CD8-positive, alpha-beta memory T cell (primary cell): ENCODE data around the gene FYB1. TPM values are rescaled to one million over a fixed set of nuclear protein-coding genes. Genes with fewer than 3 reads are reported as not detected.
A peak's percentile ranks its signal among the peaks of the same experiment; 100 is the strongest.
"Not testable (repeated sequence)": the region's sequence is repeated elsewhere in the genome, so short reads cannot be mapped to it uniquely, and the experiment has no call there.

Experiments
- CTCF ChIA-PET: fragments of 350-600 bp; sonication (Branson Sonifier 250); formaldehyde crosslinking; loops from one replicate; lab custom pipeline; 2021; ENCODE audit warnings: antibody characterized with exemption; lab: Charles Lee
- POLR2A ChIA-PET: fragments of 350-600 bp; sonication (Branson Sonifier 250); formaldehyde crosslinking; loops from one replicate; lab custom pipeline; 2021; ENCODE audit warnings: antibody characterized with exemption; lab: Charles Lee
- DNase-seq, 5 donors: peaks; one replicate each; pipeline versions ENCODE4 v3.0.0 to v3.0.0-alpha.2; 2020 to 2022; ENCODE audit warnings: mixed read lengths in 1 of 5
- H3K27ac ChIP-seq: one replicate; pipeline ENCODE4 v1.7.0; 2013; ENCODE audit warnings: low read depth, mild to moderate bottlenecking, low read length, moderate library complexity
- H3K27me3 ChIP-seq: 2 replicates; pipeline ENCODE4 v1.7.0; 2013; ENCODE audit warnings: low read length, mild to moderate bottlenecking; ENCODE audit not compliant: insufficient read depth, poor library complexity, severe bottlenecking
- H3K36me3 ChIP-seq: 2 replicates; pipeline ENCODE4 v1.7.0; 2013; ENCODE audit warnings: mild to moderate bottlenecking, low read length, moderate library complexity; ENCODE audit not compliant: insufficient read depth
- H3K4me1 ChIP-seq: 2 replicates; pipeline ENCODE4 v1.7.0; 2013; ENCODE audit warnings: mild to moderate bottlenecking, low read length, moderate library complexity; ENCODE audit not compliant: insufficient read depth
- H3K4me3 ChIP-seq: 2 replicates; pipeline ENCODE4 v1.7.0; 2013; ENCODE audit warnings: mild to moderate bottlenecking, low read length
- H3K9me3 ChIP-seq: 2 replicates; pipeline ENCODE4 v1.7.0; 2013; ENCODE audit warnings: mild to moderate bottlenecking, low read length
- H3K27ac Mint-ChIP-seq, 8 donors: one replicate each; pipeline ENCODE4 v1.8.0; 2020 to 2021; ENCODE audit warnings: mixed read lengths in 8 of 8, mild to moderate bottlenecking in 6 of 8, inconsistent platforms in 3 of 8, moderate library complexity in 3 of 8
- H3K27me3 Mint-ChIP-seq, 2 donors: one replicate each; pipeline ENCODE4 v1.8.0; 2020 to 2021; ENCODE audit warnings: mixed read lengths in 2 of 2, mild to moderate bottlenecking in 1 of 2, moderate library complexity in 1 of 2
- H3K36me3 Mint-ChIP-seq, 3 donors: one replicate each; pipeline ENCODE4 v1.8.0; 2020 to 2021; ENCODE audit warnings: mixed read lengths in 3 of 3, inconsistent platforms in 1 of 3, mild to moderate bottlenecking in 1 of 3
- H3K4me1 Mint-ChIP-seq, 3 donors: one replicate each; pipeline ENCODE4 v1.8.0; 2020 to 2021; ENCODE audit warnings: mixed read lengths in 3 of 3, inconsistent platforms in 1 of 3, mild to moderate bottlenecking in 1 of 3
- H3K4me3 Mint-ChIP-seq, 7 donors: one replicate each; pipeline ENCODE4 v1.8.0; 2020 to 2021; ENCODE audit warnings: mixed read lengths in 7 of 7, mild to moderate bottlenecking in 6 of 7, moderate library complexity in 4 of 7, inconsistent platforms in 2 of 7
- H3K9me3 Mint-ChIP-seq, 5 donors: one replicate each; pipeline ENCODE4 v1.8.0; 2020 to 2022; ENCODE audit warnings: mixed read lengths in 5 of 5, mild to moderate bottlenecking in 3 of 5, moderate library complexity in 2 of 5, inconsistent platforms in 1 of 5
- polyA plus RNA-seq: library from polyadenylated mRNA; unstranded; fragments of 300-500 nt; fragmentation: Illumina TruSeq; gene quantifications from one replicate; pipeline ENCODE4 v1.2.3, GENCODE V29; 2021
- total RNA-seq, 2 experiments: library from RNA; stranded (reverse); gene quantifications; one replicate each; pipeline ENCODE4 v1.2.3, GENCODE V29; 2021

Gene FYB1
- total and polyA plus RNA-seq, 3 experiments from 2014 or later, result 75.9 to 282 (median 84.2) TPM

DNA sequence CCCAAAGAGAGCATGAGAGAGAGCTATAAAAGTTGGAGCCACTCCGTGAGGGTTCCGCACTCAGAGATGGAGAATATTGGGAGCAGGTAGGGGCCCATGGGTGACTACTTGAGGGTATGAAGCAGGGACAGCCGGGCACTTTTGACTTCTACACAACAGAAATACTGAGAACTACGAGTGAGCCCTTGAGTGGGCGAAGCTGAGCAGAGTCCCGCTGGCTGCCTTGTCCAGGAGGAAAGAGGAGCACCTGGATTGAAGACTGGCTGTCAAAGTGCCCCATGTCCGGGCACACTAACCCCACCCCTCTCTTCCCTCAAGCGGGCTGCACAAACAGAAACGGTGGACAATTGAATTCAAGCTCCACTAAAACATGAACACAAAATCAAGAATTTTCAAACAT is 33.6 kb downstream of the FYB1 start:
- Histone ChIP-seq H3K4me3 (peak overlapping the region; percentile 51), H3K36me3 (peaks cover 4% of the 10 kb centered on the region), H3K4me1 (peaks cover 94% of the 10 kb centered on the region), H3K27ac (peak overlapping the region; percentile 27), H3K9me3 (no peaks in the 10 kb centered on the region), H3K27me3 (no peaks in the 10 kb centered on the region)
- ChIA-PET CTCF (interaction anchor here (1.7 to 19.0 kb wide), 6 partner anchors 10 to 98 kb away, joined by 5 to 263 read pairs (median 26); no protein-coding TSS in a partner anchor), POLR2A (interaction anchor here (0.8 to 2.6 kb wide), 6 partner anchors 8 to 26 kb away, joined by 3 to 7 read pairs (median 5); no protein-coding TSS in a partner anchor)
- no peaks in the 10 kb centered on the region for H3K9me3 Mint-ChIP-seq
- no peaks in the 10 kb centered on the region for H3K27me3 Mint-ChIP-seq
- H3K4me3 Mint-ChIP-seq, result peak overlapping the region; percentile 68 to 89 (median 81)
- peaks cover 86 to 98% (median 96%) of the 10 kb centered on the region in 3 donors for H3K4me1 Mint-ChIP-seq
- H3K27ac Mint-ChIP-seq, result peak overlapping the region; percentile 87 to 98 (median 94)
- H3K36me3 Mint-ChIP-seq, result peaks cover 0 to 34% (median 19%) of the 10 kb centered on the region in 3 donors
- DNase-seq, result no peak

DNA sequence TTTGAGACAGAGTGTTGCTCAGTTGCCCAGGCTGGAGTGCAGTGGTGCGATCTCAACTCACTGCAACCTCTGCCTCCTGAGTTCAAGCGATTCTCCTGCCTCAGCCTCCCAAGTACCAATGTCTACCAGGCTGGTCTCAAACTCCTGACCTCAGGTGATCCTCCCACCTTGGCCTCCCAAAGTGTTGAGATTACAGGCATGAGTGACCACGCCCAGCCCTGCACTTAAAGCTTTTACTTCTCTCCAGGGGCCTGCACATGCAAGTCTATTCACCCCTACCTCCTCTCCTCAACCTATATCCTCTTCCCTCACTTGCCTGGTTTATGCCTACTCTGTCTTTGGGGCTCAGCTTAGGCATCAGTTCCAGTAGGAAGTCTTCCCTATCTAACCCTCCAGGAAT is 39.8 kb downstream of the FYB1 start:
- peaks cover 87 to 98% (median 95%) of the 10 kb centered on the region in 3 donors for H3K4me1 Mint-ChIP-seq
- not testable (repeated sequence) for H3K36me3 ChIP-seq, H3K27me3 Mint-ChIP-seq, DNase-seq, H3K9me3 ChIP-seq, H3K9me3 Mint-ChIP-seq, H3K27me3 ChIP-seq, H3K27ac ChIP-seq
- H3K4me3 Mint-ChIP-seq, result peak overlapping the region; percentile 60 to 84 (median 74)
- POLR2A ChIA-PET, result interaction anchor here (0.7 to 9.9 kb wide), 4 partner anchors 12 to 95 kb away, joined by 3 to 135 read pairs (median 12); no protein-coding TSS in a partner anchor
- H3K36me3 Mint-ChIP-seq, result peaks cover 0 to 43% (median 27%) of the 10 kb centered on the region in 3 donors
- peak overlapping the region; percentile 77 to 97 (median 93) for H3K27ac Mint-ChIP-seq
- H3K4me3 ChIP-seq, result peak overlapping the region; percentile 31
- CTCF ChIA-PET, result interaction anchor here (1.0 to 17.8 kb wide), 11 partner anchors 14 to 368 kb away, joined by 3 to 263 read pairs (median 5); no protein-coding TSS in a partner anchor
- peaks cover 96% of the 10 kb centered on the region for H3K4me1 ChIP-seq

DNA sequence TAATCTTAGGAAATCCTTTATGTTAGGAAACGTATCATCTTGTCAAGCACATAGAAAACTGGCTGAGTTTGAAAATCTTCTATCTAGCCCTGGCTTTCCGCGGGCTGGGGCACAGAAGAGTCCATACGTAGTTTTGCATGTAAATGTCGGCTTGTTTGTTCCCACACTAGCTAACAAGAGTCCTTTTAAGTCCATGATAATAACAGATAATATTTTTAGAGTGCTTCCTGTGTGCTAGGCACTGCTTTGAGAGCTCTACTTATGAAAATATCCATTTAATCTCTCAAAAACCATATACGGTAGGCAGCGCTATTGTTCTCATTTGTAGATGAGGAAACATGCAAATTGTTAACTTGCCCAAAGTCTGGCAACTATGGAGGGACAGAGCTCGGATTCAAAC is 40.5 kb downstream of the FYB1 start:
- Mint-ChIP-seq H3K4me3 (peak overlapping the region; percentile 60 to 84 (median 74)), H3K9me3 (no peaks in the 10 kb centered on the region), H3K4me1 (peaks cover 93 to 100% (median 99%) of the 10 kb centered on the region in 3 donors), H3K36me3 (peaks cover under 1 to 46% (median 31%) of the 10 kb centered on the region in 3 donors), H3K27me3 (no peaks in the 10 kb centered on the region), H3K27ac (peak overlapping the region; percentile 77 to 97 (median 93))
- H3K36me3 ChIP-seq, result peaks cover 4% of the 10 kb centered on the region
- H3K4me3 ChIP-seq, result peak overlapping the region; percentile 5
- no peaks in the 10 kb centered on the region for H3K9me3 ChIP-seq
- POLR2A ChIA-PET, result interaction anchor here (0.6 to 9.9 kb wide), 7 partner anchors 13 to 95 kb away, joined by 3 to 135 read pairs (median 4); no protein-coding TSS in a partner anchor
- no peaks in the 10 kb centered on the region for H3K27me3 ChIP-seq
- DNase-seq, result peak in 3 of 5 donors; percentile 52 to 74 (median 61)
- CTCF ChIA-PET, result interaction anchor here (0.7 to 17.8 kb wide), 13 partner anchors 9 to 369 kb away, joined by 3 to 263 read pairs (median 4); no protein-coding TSS in a partner anchor
- H3K4me1 ChIP-seq, result peaks cover 96% of the 10 kb centered on the region
- H3K27ac ChIP-seq, result no peak overlapping the region

DNA sequence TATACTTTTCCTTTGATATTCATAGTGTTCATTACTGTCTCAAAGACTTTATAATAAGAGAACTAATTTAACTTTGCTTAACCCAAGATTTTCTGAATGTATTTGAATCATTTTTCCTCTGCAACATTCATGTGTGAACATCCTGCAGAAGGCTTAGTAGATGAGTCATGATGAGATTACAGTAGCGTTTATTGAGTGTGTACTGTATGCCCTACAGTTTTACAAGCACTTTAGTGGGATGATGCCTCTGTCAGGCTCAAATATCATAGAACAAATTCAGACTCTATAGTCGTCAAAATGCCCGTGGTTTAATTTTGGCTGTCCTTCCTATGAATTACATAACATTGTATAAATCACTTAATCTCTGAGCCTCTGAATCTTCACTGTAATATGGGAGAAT is 41.2 kb downstream of the FYB1 start:
- no peaks in the 10 kb centered on the region for H3K9me3 Mint-ChIP-seq
- H3K27ac Mint-ChIP-seq, result peak overlapping the region; percentile 77 to 97 (median 93)
- DNase-seq, result no peak
- H3K27me3 Mint-ChIP-seq, result no peaks in the 10 kb centered on the region
- H3K9me3 ChIP-seq, result no peaks in the 10 kb centered on the region
- peak overlapping the region; percentile 60 to 84 (median 74) for H3K4me3 Mint-ChIP-seq
- H3K4me1 ChIP-seq, result peaks cover 96% of the 10 kb centered on the region
- H3K36me3 ChIP-seq, result peaks cover 10% of the 10 kb centered on the region
- ChIA-PET POLR2A (interaction anchor here (0.7 to 9.9 kb wide), 6 partner anchors 13 to 39 kb away, joined by 3 to 135 read pairs (median 12); no protein-coding TSS in a partner anchor), CTCF (interaction anchor here (0.7 to 17.8 kb wide), 12 partner anchors 8 to 369 kb away, joined by 3 to 263 read pairs (median 4); no protein-coding TSS in a partner anchor)
- H3K27ac ChIP-seq, result peak overlapping the region; percentile 2
- peaks cover 94 to 100% (median 99%) of the 10 kb centered on the region in 3 donors for H3K4me1 Mint-ChIP-seq
- H3K4me3 ChIP-seq, result peak overlapping the region; percentile 61
- H3K36me3 Mint-ChIP-seq, result peaks cover 8 to 48% (median 34%) of the 10 kb centered on the region in 3 donors
- no peaks in the 10 kb centered on the region for H3K27me3 ChIP-seq

DNA sequence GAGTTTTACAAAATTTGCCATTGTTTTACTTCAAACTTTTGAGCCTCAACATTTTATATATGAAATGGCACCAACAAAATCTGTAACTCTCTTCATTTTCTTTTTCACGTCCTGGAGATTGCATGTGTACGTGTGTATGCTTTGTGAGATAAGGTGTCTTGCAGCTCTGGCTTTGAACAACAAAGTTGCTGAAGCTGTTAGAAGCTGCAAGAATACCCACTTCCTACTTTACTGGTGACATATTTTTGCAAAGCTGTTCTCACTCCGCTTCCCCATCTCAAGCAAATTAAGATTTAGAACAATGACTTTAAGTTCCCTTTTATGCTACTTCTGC is 41.8 kb downstream of the FYB1 start:
- H3K27me3 ChIP-seq, result no peaks in the 10 kb centered on the region
- Mint-ChIP-seq H3K36me3 (peaks cover 13 to 51% (median 35%) of the 10 kb centered on the region in 3 donors), H3K4me1 (peaks cover 96 to 100% (median 99%) of the 10 kb centered on the region in 3 donors), H3K27ac (peak overlapping the region; percentile 77 to 97 (median 93)), H3K4me3 (peak overlapping the region; percentile 60 to 84 (median 74)), H3K9me3 (peaks cover 0 to 5% (median 0%) of the 10 kb centered on the region in 5 donors), H3K27me3 (no peaks in the 10 kb centered on the region)
- H3K4me3 ChIP-seq, result peak overlapping the region; percentile 61
- DNase-seq, result peak in 3 of 5 donors; percentile 57 to 78 (median 70)
- CTCF ChIA-PET, result interaction anchor here (1.2 to 17.8 kb wide), 6 partner anchors 9 to 40 kb away, joined by 3 to 263 read pairs (median 23); no protein-coding TSS in a partner anchor
- POLR2A ChIA-PET, result interaction anchor here (0.7 to 9.9 kb wide), 8 partner anchors 8 to 39 kb away, joined by 3 to 135 read pairs (median 6); no protein-coding TSS in a partner anchor
- no peaks in the 10 kb centered on the region for H3K9me3 ChIP-seq
- peaks cover 96% of the 10 kb centered on the region for H3K4me1 ChIP-seq
- H3K36me3 ChIP-seq, result peaks cover 16% of the 10 kb centered on the region
- H3K27ac ChIP-seq, result peak overlapping the region; percentile 68

DNA sequence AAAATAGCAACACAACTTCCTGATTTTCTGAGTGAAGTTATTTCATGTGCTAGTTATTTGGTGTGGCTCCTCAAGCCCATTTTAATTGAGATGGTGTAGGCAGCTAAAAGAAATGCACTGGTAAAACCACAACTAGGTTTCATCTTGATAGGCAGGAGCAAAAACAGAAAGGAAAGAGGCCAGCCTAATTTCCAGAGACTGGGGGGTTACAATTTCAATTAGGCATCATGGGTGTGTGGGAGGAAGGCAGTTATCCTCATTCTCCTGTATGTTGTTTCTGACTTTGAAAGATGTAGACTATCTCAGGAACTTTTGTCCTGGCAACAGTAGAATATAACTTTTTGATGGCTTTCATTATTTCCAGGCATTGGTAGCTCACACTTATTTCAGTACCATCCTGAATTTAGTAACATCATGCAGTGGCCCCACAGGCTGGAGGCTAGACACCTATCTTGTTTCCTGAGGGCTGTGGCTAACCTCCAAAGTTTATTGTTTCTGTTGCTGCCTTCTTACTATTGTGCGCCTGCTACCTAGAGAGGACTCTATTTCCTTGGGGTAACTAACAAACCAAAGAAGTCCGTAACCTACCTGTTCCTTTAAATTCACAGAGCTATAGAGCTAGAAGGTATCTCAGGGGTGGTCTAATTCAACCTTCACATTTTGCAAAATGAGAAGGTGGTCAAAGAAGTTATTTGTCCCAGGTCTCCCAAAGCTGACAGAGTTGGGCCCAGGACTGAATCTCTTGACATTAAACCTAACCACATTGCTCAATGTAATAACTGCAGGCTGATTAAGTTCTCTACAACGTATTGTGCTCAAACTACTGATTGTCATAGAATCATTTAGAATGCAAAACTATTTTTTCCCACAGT is 42.4 kb downstream of the FYB1 start:
- Mint-ChIP-seq H3K36me3 (peaks cover 15 to 51% (median 33%) of the 10 kb centered on the region in 3 donors), H3K27me3 (no peaks in the 10 kb centered on the region), H3K4me3 (peak overlapping the region; percentile 60 to 84 (median 74)), H3K27ac (peak overlapping the region; percentile 77 to 97 (median 93)), H3K9me3 (peaks cover 0 to 6% (median 0%) of the 10 kb centered on the region in 5 donors), H3K4me1 (peaks cover 92 to 97% (median 97%) of the 10 kb centered on the region in 3 donors)
- CTCF ChIA-PET, result interaction anchor here (1.2 to 17.8 kb wide), 6 partner anchors 8 to 41 kb away, joined by 3 to 263 read pairs (median 23); no protein-coding TSS in a partner anchor
- Histone ChIP-seq H3K36me3 (peaks cover 16% of the 10 kb centered on the region), H3K27ac (peak overlapping the region; percentile 68), H3K4me1 (peaks cover 96% of the 10 kb centered on the region), H3K27me3 (no peaks in the 10 kb centered on the region), H3K9me3 (no peaks in the 10 kb centered on the region), H3K4me3 (peak overlapping the region; percentile 61)
- DNase-seq, result peak in 4 of 5 donors; percentile 35 to 77 (median 74)
- POLR2A ChIA-PET, result interaction anchor here (0.7 to 9.9 kb wide), 9 partner anchors 8 to 40 kb away, joined by 3 to 135 read pairs (median 5); no protein-coding TSS in a partner anchor

DNA sequence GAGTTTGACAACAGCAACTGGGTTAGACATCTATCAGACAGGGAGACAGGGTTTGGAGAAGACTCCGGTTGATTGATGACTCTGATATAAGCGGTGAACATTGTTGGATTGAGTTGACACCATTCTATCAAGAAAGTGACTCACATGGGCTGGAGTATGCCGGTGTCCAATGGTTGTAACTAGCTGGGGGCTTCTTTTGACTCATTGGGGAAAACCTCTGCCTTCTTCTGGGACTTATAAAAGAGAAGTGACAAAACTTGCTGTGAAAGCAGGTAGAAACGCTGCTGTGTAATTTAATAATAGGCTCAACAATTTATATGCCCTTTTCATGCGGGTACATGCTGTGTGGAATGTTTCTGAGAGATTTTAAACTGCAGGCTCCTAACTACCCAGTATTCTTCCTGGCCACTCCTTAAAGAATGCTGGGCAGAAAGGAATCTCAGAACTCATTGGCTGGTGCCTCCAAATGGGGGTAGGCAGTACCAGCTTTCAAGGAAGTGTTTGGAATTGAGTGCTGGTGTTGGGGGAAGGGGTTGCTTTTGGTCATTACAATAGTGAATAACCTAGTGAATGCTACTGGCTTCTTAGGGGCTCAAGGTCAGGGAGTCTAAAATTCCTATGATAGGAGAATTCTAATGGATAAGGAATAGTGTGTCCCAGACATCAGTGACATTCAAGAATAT is 43.9 kb downstream of the FYB1 start:
- DNase-seq, result peak in 1 of 5 donors; percentile 52
- peak overlapping the region; percentile 16 for H3K4me3 ChIP-seq
- POLR2A ChIA-PET, result interaction anchor here (0.8 to 9.9 kb wide), 9 partner anchors 10 to 42 kb away, joined by 3 to 135 read pairs (median 3); no protein-coding TSS in a partner anchor

More for the DNA sequence above, 43.9 kb downstream of the FYB1 start:
- Mint-ChIP-seq H3K4me1 (peaks cover 92 to 98% (median 97%) of the 10 kb centered on the region in 3 donors), H3K36me3 (peaks cover 20 to 52% (median 33%) of the 10 kb centered on the region in 3 donors), H3K9me3 (peaks cover 0 to 6% (median 0%) of the 10 kb centered on the region in 5 donors), H3K4me3 (peak overlapping the region; percentile 42 to 84 (median 76)), H3K27me3 (no peaks in the 10 kb centered on the region), H3K27ac (peak overlapping the region; percentile 88 to 97 (median 96))
- no peaks in the 10 kb centered on the region for H3K9me3 ChIP-seq
- peak overlapping the region; percentile 8 for H3K27ac ChIP-seq
- H3K4me1 ChIP-seq, result peaks cover 96% of the 10 kb centered on the region
- CTCF ChIA-PET, result interaction anchor here (2.1 to 17.8 kb wide), 5 partner anchors 10 to 108 kb away, joined by 6 to 263 read pairs (median 18); no protein-coding TSS in a partner anchor
- H3K27me3 ChIP-seq, result no peaks in the 10 kb centered on the region
- peaks cover 12% of the 10 kb centered on the region for H3K36me3 ChIP-seq
